Measurements from ENCODE around the gene AKAP12. TPM values are rescaled to one million over a fixed set of nuclear protein-coding genes. Genes with fewer than 3 reads are reported as not detected.

Gene AKAP12
- total RNA-seq, 3 donors from 2014 or later: 0.63 to 0.91 (median 0.79) TPM

DNA sequence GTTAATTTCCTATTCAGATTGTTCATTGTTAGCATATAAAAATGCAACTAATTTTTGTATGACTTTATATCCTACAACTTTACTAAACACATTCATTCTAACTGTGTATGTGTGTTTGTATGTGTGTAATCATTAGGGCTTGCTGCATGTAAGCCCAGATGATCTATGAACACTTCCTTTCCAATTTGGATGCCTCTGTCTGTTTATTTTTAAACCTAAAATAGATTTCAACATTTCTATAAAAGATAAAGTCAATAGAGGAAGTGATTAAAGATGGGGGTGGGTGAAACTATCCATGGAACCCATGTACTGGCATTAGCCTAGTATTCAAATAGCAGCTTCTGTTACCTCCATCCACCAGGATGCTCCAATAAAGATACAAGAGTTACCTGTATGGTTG, 15.7 kb upstream of the AKAP12 start:
- H3K4me1 Mint-ChIP-seq (ENCODE audit: low read depth): no peaks in the 10 kb centered on the region
- no peak for ATAC-seq
- H3K9me3 Mint-ChIP-seq: no peaks in the 10 kb centered on the region
- H3K4me3 Mint-ChIP-seq: no peak overlapping the region
- peaks cover 4% of the 10 kb centered on the region for H3K27me3 Mint-ChIP-seq (ENCODE audit: low read depth)
- no peak for DNase-seq
- no peaks in the 10 kb centered on the region for H3K36me3 Mint-ChIP-seq (ENCODE audit: insufficient read depth)

DNA sequence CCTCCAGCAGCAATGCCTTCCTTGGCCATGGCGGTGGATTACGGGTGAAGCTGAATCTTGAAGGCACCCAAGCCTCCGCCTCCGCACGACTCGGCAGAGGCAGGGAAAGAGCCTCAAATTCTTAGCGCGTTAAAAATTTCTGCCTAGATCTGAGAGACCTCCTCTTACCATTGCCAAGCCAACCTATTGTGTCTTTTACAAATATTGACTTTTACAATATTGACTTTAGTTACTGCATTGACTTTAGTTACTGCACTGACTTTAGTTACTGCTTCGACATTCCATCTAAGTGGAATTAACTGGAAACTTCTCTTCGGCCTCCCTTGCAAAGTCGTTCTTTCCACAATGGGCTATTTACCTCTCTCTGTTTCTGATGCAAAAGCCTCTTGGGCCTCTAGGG, 13.8 kb upstream of the AKAP12 start:
- Mint-ChIP-seq H3K4me1 (ENCODE audit: low read depth) (no peaks in the 10 kb centered on the region), H3K36me3 (ENCODE audit: insufficient read depth) (no peaks in the 10 kb centered on the region), H3K4me3 (no peak overlapping the region), H3K27me3 (ENCODE audit: low read depth) (peaks cover 4% of the 10 kb centered on the region), H3K9me3 (no peaks in the 10 kb centered on the region)
- ATAC-seq (no peak), DNase-seq (no peak)

DNA sequence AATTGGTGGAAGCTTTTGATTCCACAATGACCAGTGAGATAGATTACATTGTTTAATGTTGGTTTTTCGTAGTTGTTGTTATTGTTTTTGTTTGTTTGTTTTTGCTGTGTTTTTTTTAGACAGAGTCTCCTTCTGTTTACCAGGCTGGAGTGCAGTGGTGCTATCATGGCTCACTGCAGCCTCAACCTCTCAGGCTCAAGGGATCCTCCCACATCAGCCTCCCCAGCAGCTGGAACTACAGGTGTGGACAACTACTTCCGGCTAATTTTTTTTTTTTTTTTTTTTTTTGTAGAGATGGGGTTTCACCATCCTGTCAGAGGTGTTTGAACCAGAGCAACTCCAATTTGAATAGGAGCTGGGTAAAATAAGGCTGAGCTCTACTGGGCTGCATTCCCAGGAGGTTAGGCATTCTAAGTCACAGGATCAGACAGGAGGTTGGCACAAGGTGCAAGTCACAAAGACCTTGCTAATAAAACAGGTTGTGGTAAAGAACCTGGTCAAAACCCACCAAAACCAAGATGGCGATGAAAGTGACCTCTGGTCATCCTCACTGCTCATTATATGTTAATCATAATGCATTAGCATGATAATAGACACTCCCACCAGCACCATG, 10.9 kb upstream of the AKAP12 start:
- DNase-seq (no peak), ATAC-seq (no peak)
- H3K27me3 Mint-ChIP-seq (ENCODE audit: low read depth): no peaks in the 10 kb centered on the region
- no peaks in the 10 kb centered on the region for H3K9me3 Mint-ChIP-seq
- no peak overlapping the region for H3K4me3 Mint-ChIP-seq
- no peaks in the 10 kb centered on the region for H3K36me3 Mint-ChIP-seq (ENCODE audit: insufficient read depth)
- H3K4me1 Mint-ChIP-seq (ENCODE audit: low read depth): no peaks in the 10 kb centered on the region

DNA sequence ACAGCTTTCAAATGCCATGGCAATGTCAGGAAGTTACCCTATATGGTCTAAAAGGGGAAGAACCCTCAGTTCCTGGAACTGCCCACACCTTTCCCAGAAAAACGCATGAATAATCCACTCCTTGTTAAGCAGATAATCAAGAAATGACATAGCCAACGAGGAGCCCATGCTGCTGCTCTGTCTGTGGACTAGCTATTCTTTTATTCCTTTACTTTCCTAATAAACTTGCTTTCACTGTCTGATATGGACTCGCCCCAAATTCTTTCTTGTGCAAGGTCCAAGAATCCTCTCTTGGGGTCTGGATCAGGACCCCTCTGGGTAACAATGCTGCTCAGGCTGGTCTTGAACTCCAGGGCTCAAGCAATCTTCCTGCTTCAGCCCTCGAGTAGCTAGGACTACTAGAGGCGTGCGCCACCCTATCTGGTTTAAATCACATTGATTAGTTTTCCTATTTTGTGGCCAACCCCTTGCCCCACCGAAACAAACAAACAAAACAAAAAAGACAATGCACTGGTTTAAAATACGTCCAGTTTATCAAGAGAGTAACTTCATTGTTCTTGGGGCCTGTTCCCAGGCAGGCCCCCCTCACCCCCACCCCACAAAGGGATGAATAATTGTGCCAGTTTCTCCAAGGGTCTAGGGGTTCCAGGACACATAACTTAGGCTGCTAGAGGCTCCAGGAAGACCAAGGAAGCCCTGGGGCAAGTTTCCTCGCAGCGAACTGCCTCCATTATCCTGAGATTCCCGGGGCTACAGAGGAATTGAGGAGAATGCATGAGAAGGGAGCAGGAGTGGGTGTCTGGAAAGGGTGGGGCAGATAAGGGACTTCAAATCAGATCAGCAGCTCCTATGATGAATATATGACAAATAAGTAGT, 10.1 kb upstream of the AKAP12 start:
- DNase-seq (no peak), ATAC-seq (peak; percentile 14 to 41)
- Mint-ChIP-seq H3K36me3 (ENCODE audit: insufficient read depth) (no peaks in the 10 kb centered on the region), H3K9me3 (no peaks in the 10 kb centered on the region), H3K4me3 (no peak overlapping the region), H3K4me1 (ENCODE audit: low read depth) (no peaks in the 10 kb centered on the region), H3K27me3 (ENCODE audit: low read depth) (no peaks in the 10 kb centered on the region)

DNA sequence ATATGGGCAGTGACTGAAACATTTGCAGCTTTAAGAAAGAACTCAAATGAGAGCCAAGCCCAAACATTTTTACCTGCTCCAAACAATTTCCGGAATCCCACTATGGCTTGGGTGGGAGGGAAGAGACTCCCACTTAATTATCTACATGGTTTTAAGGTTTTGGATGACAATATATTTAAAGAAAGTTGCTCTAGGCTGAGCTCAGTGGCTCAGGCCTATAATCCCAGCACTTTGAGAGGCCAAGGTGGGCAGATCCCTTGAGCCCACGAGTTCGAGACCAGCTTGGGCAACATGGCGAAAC, 9.5 kb upstream of the AKAP12 start:
- DNase-seq (no peak), ATAC-seq (no peak)
- no peaks in the 10 kb centered on the region for H3K36me3 Mint-ChIP-seq (ENCODE audit: insufficient read depth)
- H3K4me3 Mint-ChIP-seq: no peak overlapping the region
- no peaks in the 10 kb centered on the region for H3K27me3 Mint-ChIP-seq (ENCODE audit: low read depth)
- H3K9me3 Mint-ChIP-seq: no peaks in the 10 kb centered on the region
- no peaks in the 10 kb centered on the region for H3K4me1 Mint-ChIP-seq (ENCODE audit: low read depth)

DNA sequence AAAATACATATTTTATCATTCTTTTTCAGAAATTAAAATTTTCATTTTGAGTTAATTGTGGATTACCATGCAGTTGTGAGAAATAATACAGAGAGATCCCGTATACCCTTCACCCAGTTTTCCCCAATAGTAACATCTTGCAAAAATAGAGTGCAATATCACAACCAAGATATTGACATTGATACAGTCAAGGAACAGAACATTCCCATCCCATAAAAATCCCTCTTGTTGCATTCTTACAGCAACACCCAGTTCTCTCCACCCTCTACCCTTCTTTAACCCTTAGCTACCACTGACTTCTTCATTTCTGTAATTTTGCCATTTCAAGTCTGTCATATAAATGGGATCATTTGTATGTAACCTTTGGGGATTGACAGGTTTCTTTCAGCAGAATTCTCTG, 6.9 kb upstream of the AKAP12 start:
- Mint-ChIP-seq H3K36me3 (ENCODE audit: insufficient read depth) (no peaks in the 10 kb centered on the region), H3K4me1 (ENCODE audit: low read depth) (no peaks in the 10 kb centered on the region), H3K4me3 (no peak overlapping the region), H3K9me3 (no peaks in the 10 kb centered on the region), H3K27me3 (ENCODE audit: low read depth) (peaks cover 10% of the 10 kb centered on the region)
- no peak for ATAC-seq
- DNase-seq: no peak

DNA sequence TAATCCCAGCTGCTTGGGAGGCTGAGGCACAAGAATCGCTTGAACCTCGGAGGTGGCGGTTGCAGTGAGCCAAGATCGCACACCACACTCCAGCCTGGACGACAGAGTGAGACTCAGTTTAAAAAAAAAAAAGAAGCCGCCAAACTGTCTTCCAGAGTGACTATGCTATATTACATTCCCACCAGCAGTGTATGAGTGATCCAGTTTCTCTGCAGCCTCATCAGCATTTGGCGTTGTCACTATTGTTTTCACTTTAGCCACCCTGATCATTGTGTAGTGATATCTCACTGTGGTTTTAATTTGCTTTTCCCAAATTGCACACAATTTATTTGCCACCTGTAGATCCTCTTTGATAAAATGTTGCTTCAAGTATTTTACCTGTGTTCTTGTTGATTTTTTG, 6.0 kb upstream of the AKAP12 start:
- Mint-ChIP-seq H3K9me3 (no peaks in the 10 kb centered on the region), H3K4me3 (no peak overlapping the region), H3K36me3 (ENCODE audit: insufficient read depth) (no peaks in the 10 kb centered on the region), H3K4me1 (ENCODE audit: low read depth) (no peaks in the 10 kb centered on the region), H3K27me3 (ENCODE audit: low read depth) (peaks cover 18% of the 10 kb centered on the region)
- ATAC-seq (no peak), DNase-seq (no peak)

DNA sequence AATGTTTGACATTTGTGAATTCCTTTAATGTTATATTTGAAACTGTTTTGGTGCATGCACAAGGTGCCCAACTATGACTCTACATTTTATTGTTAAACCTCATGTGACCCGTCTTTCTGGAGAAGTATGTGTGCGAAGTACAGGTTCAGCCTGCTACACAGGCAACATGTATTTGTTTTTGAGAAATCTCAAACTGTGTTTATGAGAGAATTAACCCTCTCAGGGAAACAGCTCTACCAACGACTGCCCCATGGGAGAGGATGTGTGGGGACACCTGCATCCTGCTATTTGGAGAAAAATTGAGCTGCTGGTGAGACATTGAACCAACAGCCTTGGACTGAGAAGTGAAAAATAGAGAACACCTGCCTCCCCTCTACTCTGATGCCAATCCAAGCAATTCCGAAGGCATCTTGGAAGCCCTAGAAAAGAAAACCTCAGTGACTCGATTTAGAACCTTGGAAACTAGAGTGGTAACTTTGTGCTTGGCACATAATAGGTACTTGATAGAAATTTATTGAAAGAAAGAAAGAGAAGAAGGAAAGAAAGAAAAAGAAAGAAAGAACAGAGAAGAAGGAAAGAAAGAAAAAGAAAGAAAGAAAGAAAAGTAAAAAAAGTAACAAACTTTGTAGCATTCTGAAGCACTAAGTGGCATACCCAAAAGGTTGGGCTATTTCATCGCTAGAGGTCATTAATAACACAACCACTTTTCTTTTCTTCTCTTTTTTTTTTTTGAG, 2.9 kb upstream of the AKAP12 start:
- Mint-ChIP-seq H3K9me3 (no peaks in the 10 kb centered on the region), H3K27me3 (ENCODE audit: low read depth) (peaks cover 38% of the 10 kb centered on the region), H3K4me3 (no peak overlapping the region), H3K4me1 (ENCODE audit: low read depth) (peaks cover 12% of the 10 kb centered on the region), H3K36me3 (ENCODE audit: insufficient read depth) (no peaks in the 10 kb centered on the region)
- ATAC-seq: no peak
- DNase-seq: no peak

DNA sequence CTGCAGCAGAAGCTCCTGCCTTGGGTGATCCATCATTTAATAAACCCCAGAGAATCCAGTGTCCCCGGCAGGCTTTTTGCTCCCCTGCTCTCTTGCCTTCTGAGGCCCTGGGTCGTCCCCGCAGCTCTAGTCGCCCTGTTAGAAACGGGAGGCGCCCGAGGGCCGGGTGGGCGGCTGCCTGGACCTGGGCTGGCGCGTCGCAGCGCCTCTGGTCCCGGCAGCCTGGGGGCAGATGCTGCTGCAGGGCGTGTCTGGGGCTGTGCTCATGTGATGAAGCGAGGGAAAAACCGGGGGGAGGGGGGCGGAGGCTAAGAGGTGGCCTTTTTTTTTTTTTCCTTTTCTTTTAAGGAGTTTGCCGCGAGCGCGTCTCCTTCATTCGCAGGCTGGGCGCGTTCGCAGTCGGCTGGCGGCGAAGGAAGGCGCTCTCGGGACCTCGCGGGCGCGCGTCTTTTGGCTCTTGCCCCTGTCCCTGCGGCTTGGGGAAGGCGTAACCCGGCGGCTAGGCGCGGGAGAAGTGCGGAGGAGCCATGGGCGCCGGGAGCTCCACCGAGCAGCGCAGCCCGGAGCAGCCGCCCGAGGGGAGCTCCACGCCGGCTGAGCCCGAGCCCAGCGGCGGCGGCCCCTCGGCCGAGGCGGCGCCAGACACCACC, 394 bp downstream of the AKAP12 start:
- DNase-seq: no peak
- Mint-ChIP-seq H3K4me1 (ENCODE audit: low read depth) (peaks cover 12% of the 10 kb centered on the region), H3K9me3 (no peaks in the 10 kb centered on the region), H3K36me3 (ENCODE audit: insufficient read depth) (no peaks in the 10 kb centered on the region), H3K27me3 (ENCODE audit: low read depth) (peaks cover 64% of the 10 kb centered on the region), H3K4me3 (peak overlapping the region; percentile 75)
- peak; percentile 73 to 76 for ATAC-seq

DNA sequence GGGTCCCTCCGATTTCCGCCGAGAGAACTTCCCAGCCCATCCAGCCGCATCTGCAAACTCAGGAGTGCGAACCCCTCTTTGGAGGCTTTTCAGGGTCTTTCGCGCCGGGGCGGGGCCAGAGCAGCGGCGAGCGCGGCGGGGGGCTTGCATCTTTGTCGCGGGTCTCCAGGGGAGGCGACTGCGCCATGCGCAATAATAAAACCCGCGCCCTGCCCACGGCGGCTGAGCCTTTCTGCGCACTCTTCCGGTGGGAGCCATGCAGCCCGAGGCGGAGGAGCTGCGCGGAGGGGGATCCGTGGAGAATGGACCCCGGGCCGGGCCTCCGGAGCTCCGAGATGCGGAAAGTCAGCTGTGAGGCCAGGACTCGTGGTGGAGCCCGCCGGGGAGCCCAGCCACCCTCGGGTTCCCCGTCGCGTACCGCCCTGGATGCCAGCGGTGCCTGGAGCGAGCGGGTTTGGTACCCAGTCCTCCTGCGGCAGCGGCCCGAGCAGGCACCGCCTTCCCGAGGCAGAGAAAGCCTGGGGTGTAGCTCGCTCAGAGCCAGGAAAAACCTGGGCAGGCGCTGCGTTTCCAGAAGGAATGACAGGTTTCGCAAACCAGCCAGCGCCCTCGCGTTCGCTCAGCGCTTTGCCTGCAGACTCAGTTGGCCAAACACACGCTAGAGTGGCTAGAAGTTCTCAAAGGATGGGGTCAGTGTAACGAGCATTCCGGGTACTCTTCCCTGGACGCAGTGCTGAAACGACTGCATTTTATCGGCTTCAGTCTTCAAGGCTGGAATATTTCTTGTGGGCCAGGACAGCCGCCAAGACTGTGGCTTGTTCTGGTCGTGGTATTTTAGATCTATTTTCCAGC, 1.2 kb downstream of the AKAP12 start:
- no peak for DNase-seq
- ATAC-seq: peak; percentile 42 to 44
- H3K4me3 Mint-ChIP-seq: peak overlapping the region; percentile 56
- peaks cover 65% of the 10 kb centered on the region for H3K27me3 Mint-ChIP-seq (ENCODE audit: low read depth)
- no peaks in the 10 kb centered on the region for H3K9me3 Mint-ChIP-seq
- peaks cover 12% of the 10 kb centered on the region for H3K4me1 Mint-ChIP-seq (ENCODE audit: low read depth)
- H3K36me3 Mint-ChIP-seq (ENCODE audit: insufficient read depth): no peaks in the 10 kb centered on the region

DNA sequence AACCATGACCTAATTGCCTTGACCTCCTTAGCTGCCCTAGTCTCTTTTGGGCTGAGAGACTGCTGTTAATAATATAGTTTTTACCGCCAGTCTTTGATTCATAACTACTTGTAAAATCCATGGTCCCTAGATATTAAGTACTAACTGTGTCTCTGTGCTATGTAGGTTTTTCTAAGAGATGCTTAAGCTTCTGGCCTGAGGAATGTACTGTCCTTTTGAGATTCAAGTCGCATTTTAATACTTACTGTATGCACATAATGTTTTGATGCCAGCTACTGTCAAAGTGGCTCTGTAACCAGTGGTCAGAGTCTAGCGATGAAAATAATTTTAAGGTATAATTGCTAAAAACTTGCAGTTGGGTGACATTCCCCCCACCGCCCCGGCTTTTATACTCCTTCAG, 2.1 kb downstream of the AKAP12 start:
- ATAC-seq (no peak), DNase-seq (no peak)
- no peak overlapping the region for H3K4me3 Mint-ChIP-seq
- H3K4me1 Mint-ChIP-seq (ENCODE audit: low read depth): peaks cover 12% of the 10 kb centered on the region
- no peaks in the 10 kb centered on the region for H3K36me3 Mint-ChIP-seq (ENCODE audit: insufficient read depth)
- H3K27me3 Mint-ChIP-seq (ENCODE audit: low read depth): peaks cover 64% of the 10 kb centered on the region
- H3K9me3 Mint-ChIP-seq: no peaks in the 10 kb centered on the region

DNA sequence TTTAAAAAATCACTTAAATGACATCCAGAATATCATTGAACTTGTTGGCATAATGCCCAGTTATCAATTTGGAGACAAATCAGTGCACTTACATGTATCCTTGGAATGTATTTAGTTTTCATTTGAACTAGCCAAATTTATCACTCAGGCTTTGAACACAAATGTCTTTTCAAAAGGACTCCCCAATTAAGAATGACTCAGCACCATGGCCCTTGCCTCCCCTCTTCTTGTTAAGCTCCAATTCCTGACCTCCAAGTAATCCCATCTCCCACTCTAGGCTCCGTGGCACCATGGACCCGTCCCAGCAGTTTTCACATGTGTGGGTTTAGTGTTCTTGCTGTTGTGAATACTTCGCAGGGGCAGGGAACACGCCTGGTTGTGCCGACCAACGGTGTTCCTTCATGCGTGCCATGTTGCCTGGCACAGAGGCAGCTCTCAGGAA, 2.7 kb downstream of the AKAP12 start:
- ATAC-seq (no peak), DNase-seq (no peak)
- Mint-ChIP-seq H3K9me3 (no peaks in the 10 kb centered on the region), H3K36me3 (ENCODE audit: insufficient read depth) (no peaks in the 10 kb centered on the region), H3K4me1 (ENCODE audit: low read depth) (peaks cover 12% of the 10 kb centered on the region), H3K27me3 (ENCODE audit: low read depth) (peaks cover 60% of the 10 kb centered on the region), H3K4me3 (peak overlapping the region; percentile 41)

DNA sequence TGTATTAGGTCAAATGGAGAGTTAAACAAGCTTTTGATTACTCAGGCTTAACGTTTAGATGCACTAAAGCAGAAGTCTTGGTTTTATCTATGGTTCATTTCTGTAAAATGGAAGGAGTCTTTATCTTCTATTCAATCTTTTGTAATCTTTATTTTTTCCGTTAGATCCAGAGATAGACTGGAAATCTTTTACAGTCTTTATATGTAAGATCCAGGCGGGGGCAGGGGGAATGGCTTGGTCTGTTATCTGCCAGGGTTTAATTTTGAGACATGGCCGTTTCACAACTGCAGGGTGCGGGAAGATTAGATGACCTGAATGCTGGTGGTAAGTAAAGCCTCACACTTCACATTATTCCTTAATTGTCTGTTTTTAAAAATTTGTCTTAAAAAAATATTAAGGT, 3.7 kb downstream of the AKAP12 start:
- Mint-ChIP-seq H3K4me1 (ENCODE audit: low read depth) (peaks cover 12% of the 10 kb centered on the region), H3K36me3 (ENCODE audit: insufficient read depth) (no peaks in the 10 kb centered on the region), H3K9me3 (no peaks in the 10 kb centered on the region), H3K27me3 (ENCODE audit: low read depth) (peaks cover 55% of the 10 kb centered on the region), H3K4me3 (no peak overlapping the region)
- ATAC-seq (no peak), DNase-seq (no peak)

DNA sequence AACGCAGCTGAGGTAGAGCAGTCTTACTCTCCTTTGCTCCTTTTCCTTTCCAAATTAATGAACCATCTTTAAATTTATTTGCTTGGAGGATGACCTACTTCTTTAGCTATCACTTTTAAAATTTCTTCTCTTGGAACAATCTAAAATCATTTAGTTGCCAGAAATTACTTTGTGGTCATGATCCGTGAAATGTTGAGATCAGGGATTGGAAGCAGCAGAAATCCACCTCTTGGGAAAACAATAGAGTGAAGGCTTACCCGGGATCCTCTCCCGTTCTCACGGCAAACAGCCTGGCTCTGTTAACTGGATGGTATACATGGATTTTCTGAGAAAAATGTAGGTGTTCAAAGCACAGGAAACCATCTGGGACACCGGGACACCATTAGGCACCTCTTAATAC, 7.7 kb downstream of the AKAP12 start:
- Mint-ChIP-seq H3K27me3 (ENCODE audit: low read depth) (peaks cover 30% of the 10 kb centered on the region), H3K4me3 (no peak overlapping the region), H3K4me1 (ENCODE audit: low read depth) (no peaks in the 10 kb centered on the region), H3K9me3 (no peaks in the 10 kb centered on the region), H3K36me3 (ENCODE audit: insufficient read depth) (no peaks in the 10 kb centered on the region)
- DNase-seq (no peak), ATAC-seq (no peak)

Measured in activated T-cell treated with anti-CD3 and anti-CD28 coated beads, Interleukin-2, amount 50 U/mL, for 4 hours (primary cell).